ENCODE measurements around the gene SYNE1.
A peak's percentile ranks its signal among the peaks of the same experiment; 100 is the strongest.

SYNE1 gene

DNA sequence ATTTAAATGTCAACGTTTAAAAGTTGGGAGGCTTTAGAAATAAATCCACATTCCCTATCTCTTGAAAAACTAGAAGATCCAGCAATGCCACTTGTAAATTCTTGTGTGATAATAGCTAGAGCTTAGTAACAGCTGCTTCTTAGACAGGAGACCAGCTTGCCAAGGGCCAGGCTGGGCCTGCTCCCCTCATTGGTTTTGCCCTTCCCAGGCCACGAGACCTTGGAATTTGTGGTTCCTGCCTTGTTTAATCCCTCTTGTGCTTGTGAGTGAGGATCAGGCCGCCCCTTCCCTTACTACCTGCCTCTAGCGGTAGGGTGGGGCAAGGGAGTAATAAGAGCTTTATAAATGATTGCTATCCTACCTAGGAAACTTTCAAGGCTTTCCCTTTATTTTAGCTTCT lies 363.5 kb downstream of the SYNE1 start:
- DNase-seq (ENCODE audit: low spot score), result no peak

DNA sequence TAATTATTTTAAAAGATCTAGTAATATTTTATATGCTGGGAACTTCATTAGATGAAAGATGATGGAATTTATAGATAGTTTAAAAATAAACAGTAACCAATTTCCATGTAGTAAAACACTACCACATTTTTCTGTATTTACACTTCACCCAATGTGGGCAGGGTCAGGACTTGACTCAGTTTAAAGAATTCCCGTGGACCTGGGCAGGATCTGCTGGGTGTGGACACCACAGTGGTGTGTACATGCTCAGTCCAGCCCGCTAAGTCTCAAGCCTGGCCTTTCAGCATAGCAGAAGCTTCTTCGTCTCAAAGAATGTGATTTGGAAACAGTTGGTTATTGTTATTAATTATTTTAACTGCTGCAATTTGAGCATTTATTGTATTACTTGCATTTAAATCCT lies 364.2 kb downstream of the SYNE1 start:
- no peak for DNase-seq (ENCODE audit: low spot score)

DNA sequence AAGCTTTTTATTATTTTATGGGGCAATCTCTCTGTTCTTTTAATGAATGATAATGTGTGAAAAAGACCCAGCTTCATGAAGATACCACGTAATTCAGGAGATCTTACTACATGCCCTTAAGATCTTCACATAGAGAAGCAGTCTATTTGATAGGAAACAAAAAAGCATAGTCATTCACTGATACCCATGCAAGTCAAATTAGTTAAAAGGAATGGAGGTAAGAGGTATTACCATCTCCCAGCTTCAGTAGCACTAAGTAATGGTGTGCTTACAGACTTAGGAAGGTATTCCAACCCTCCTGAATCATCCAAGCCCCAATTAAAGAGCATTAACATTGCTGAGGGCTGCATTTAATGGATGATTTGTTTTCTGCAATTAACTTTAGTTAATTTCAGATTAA lies 364.7 kb downstream of the SYNE1 start:
- DNase-seq (ENCODE audit: low spot score), result no peak

DNA sequence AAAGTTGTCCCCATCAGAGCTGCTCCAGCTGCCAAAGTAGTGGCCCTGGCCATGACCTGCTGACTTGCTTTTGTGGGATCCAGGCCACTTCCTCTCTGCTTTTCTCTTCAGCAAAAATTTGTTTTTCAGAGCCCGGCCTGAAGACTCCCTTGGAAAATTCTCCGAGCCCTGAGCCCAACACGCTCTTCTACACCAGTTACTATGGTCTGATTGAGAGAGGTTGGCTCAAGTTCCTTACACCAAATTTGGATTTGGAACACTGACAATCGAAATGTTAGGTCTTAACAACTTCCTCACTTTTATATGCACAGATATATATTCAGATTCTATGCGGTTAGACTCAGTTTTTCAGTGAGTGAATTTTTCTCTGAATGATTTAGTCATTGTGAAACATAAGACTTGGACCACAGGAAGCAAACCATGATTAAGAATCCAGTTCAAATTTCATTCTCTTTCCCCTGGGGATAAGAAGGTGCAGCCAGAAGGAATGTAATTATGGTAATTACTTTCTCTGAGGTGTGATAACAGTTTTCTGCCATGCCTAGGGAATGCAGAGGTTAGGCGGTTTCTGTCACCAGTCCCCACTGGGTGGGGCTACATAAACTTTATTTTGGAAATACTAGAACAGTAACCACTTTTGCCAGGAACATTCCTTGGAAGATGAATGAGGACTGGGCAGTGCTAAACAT lies 365.2 kb downstream of the SYNE1 start:
- DNase-seq (ENCODE audit: low spot score), result no peak

DNA sequence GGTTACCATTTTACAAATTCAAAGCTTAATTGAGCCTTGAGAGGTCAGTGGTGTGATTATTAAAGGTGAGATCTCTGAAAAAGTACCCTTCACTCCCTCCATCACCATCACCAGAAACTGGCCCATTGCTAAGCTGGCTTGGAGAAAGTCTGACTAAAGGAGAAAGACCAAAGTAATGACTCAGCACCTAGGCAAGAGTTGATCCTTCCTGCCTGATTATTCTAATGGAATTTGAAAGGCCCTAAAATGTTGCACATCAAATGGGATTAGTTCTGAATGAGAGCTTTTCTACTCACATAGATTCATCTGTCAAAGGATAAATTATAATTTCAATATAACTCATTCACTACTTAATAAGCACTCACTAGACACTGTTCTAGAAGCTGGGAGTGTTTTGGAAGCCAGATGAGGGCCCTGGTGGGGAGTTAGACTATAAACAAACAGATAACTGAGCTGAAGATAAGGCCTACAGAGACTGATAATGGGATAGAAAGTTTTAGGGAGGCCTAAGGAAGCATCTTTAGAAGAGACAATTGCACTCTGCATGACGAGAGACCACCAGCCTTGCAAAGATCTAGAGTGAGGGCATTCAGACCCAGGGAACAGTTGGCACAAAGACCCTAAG lies 366.7 kb downstream of the SYNE1 start:
- peak; percentile 20 for DNase-seq (ENCODE audit: low spot score)

DNA sequence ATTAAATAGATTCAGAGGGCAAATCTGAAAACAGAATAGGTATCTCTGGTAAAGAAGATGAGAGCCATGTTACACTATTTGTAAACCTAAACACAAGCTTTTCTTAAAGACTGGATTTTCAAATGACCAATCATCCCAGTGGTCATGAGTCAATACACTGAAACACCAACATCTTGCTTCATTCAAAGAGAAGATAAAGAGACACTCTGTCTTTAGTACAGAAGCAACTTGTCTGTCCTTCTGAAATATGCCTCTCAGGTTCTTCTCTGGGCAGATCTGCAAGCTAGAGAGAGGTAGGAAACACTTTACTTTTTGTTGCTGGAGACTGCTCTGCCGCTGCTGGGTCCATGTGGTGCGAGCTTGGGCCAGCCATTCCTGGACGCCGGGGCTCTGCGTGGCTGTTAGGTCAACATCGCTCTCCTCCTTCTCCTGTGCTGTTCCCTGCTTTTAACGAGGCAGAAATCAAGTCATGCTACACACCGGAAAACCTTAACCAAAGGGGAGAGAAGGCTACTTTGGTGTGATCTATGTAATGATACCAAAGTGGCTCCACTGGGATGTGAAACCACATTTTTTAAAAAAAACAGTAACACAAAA lies 368.2 kb downstream of the SYNE1 start:
- no peak for DNase-seq (ENCODE audit: low spot score)

DNA sequence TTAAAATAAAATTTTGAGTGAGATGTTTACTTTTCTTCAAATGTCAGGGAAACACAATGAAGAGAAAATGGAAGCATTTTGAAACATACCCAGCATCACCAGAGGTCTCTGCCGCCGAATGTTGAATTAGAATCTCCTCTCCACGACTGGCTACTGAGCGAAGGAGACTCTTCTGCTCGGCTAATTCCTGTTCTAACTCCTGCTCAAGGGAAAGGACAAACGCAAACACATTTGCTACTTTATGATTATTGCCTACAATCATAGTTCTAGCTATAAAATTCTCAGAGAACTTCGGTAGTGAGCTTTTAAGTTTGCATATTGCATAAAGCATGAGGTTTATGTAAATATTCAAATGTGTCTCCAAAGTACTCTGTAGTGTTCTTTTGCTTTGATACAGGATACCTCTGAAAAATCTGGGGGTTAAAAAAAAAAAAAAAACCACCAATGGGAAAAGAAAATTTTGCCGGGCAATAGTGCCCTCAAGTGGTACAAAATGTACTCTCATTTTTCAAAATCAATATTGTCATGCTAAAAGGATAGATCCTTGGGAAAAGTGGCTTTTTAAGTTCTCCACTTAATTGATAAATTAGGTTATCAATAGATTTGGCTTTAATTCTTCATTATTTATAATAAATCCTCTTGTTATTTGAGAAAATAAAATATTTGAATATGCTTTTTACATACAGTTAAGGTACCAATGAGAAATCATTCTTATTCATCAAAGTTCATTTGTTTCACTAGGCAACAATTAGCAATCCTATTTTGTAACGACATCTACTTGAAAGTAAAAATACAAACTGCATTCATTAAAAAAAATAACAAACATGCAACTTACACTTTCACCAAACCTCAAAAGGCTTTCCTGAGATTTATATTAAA lies 369.0 kb downstream of the SYNE1 start:
- DNase-seq (ENCODE audit: low spot score), result peak; percentile 19

DNA sequence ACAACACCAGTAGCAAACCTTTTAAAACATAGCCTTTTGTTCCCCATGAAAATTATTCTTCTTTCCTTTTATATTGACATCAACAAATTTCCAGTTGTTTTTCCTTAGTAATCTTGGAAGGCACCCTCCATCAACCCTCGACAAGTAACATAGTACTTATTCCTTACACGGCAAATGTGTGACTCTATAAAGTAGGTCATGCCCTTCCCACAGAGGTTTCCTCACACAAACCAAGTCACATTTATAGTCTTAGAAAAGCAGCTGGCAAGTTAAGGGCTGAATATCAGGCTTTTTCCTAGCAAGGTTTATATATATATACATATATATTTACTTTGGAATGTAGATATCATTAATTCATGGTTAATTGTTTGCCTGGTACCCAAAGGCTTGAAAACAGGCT lies 371.5 kb downstream of the SYNE1 start:
- DNase-seq (ENCODE audit: low spot score), result no peak

DNA sequence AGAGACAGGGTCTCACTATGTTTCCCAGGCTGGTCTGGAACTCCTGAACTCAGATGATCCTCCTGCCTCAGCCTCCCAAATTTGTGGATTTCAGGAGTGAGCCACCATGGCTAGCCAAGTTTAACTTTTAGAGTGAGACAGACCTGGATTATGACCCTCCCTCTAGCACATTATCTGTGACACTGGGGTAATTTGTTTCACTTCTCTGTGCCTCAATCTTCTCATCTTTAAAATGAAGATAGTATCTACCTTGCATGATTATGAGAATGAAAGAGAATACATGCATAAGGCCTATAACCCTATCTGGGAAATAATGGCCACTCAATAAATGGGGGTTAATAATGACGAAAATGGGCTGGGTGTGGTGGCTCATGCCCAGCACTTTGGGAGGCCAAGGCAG lies 373.6 kb downstream of the SYNE1 start:
- DNase-seq (ENCODE audit: low spot score), result no peak

DNA sequence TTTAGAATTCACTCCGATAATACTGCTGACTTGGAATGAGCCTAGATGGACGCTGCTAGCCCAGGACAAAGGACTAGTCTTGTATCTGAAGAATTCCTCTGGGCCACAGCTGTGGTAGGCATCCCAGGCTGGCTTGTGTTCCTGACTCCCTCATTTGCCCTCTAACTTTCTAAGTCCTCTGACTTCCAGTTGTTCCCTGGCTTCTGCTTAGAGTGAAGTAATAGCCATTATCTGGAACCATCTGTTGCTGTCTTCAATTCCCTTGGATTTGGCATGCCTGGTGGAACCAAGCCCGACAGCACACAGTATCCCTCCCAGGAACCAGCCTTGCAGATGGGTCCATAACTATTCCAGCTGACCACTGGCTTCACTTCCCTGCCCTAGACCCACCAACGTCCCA lies 376.0 kb downstream of the SYNE1 start:
- no peak for DNase-seq (ENCODE audit: low spot score)

DNA sequence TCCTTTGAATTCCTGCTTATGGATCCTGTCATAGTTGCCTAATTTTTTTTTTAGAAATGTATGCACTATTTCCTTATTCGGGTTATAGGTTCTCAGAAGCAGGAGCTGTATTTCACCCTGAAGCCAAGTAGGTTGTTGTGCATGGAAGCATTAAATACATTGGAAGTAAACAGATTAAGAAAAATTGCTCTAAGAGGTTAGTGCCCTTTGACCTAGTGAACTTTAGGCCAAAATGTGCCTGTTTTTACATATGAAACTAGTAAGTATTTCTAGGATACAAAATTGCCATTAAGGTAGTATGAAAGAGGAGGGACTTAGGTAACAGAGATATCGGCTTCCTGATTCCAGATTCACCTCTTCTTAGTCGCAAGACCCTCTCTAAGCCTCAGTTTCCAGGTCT lies 377.9 kb downstream of the SYNE1 start:
- no peak for DNase-seq (ENCODE audit: low spot score)

DNA sequence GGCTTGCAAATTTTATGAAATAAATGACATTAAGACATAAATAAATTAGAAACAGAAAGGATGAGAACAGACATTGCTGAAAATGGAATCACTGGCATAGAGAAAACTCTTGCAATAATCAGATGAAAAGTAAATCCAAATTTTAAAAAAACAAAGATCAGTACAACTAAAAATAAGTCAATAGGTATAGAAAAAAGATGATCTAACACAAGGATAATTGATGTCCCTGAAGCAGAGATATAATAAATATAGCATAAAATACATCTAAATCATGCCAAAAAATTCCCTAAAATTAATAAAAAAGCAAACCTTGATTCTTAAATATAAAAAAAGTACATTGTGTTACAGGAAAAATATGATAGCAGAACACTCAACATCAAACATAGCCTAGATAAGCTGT lies 379.6 kb downstream of the SYNE1 start:
- no peak for DNase-seq (ENCODE audit: low spot score)

DNA sequence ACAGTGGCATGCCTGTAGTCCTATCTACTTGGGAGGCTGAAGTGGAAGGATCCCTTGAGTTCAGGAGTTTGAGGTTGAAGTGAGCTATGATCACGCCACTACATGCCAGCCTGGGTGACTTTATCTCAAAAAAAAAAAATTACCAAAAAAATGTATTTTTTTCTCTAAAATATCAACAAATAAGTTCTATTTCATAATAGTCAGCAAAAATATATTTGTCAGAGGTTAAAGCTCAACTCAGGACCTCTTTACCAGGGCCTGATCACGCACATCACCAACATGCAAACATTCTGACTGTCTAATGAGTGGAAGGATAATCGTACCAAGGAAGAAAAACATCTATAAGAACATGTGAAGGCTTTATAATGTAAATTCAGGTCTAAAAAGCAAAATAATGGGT lies 387.0 kb downstream of the SYNE1 start:
- no peak for DNase-seq (ENCODE audit: low spot score)

DNA sequence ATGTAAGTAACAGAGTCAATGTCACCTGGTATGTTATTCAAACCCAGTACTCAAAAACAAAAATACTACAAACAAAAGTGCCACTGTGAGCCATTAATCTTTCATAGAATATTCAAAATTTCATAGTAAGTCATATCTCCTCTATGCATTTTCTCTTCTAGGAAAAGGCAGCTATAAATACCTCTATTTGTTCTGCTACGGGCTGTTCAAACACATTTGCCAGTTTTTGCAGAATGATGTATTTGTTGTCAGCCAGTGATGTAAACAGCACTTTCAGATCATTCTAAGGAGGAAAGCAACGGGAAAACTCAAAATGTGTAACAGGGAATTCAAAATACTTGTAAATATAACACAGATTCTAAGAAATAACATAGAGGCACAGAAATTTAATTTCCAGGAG lies 388.2 kb downstream of the SYNE1 start:
- DNase-seq (ENCODE audit: low spot score), result no peak

DNA sequence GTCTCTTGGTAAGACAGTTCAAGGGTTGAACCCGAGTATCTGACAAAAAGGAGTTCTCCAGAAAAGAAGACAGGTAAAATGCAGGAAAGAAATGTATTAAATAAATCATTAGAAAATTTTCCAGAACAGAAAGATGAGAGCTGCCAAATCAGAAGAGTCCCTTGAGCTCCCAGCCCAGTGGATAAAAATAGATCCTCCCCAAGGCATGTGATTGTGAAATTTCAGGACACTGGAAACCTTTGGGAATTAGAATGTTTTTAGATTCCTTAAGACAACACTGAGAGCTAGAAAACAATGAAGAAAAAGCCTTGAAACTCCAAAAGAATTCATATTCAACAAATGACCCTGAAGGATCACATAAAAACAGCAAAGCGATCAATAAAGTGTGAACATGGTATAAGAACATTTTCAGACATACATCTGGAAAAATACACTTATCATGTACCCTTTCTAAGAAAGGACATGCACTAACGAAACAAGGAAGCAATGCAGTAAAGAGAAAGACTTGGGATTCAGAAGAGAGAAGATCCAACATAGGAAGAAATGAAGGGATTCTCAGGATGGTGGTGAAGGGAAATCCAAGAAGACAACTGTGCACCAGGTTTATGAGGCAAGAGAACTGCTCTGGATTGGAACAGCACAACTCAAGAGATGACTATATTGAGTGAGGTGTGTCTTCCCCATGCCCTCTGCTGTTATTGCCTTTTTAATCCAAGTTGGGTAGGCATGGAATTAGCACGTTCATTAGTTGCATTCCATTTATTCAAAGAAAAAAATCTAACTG lies 390.4 kb downstream of the SYNE1 start:
- DNase-seq (ENCODE audit: low spot score), result no peak

DNA sequence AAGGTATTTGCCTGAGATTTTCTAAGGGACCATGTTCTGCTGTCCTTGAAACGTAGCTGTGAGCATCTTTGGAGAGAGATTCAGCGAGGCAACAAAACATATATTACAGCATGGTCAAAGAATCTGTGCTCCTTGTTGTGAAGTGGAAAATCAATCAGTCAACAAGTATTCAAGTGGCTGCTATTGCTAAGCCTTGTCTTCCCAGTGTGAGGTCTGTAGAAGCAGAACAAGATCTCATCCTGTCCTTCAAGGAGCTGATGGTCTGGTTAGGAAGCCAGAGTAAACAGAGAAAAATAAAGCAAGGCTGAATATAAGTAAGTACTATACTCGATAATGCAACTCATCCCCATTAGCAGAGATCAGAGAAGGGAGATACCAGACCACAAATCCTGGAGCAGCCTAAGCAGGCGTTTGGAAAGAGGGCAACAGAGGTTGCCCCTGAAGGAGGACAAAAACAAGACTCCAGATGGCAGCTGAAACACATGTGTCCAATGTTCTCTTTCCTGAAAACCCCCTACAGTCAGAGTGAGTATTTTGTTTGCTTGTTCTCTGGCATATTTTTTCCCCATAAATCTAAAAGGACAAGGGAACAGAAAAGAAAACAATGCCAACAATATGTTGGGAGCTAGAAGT lies 392.0 kb downstream of the SYNE1 start:
- no peak for DNase-seq (ENCODE audit: low spot score)

DNA sequence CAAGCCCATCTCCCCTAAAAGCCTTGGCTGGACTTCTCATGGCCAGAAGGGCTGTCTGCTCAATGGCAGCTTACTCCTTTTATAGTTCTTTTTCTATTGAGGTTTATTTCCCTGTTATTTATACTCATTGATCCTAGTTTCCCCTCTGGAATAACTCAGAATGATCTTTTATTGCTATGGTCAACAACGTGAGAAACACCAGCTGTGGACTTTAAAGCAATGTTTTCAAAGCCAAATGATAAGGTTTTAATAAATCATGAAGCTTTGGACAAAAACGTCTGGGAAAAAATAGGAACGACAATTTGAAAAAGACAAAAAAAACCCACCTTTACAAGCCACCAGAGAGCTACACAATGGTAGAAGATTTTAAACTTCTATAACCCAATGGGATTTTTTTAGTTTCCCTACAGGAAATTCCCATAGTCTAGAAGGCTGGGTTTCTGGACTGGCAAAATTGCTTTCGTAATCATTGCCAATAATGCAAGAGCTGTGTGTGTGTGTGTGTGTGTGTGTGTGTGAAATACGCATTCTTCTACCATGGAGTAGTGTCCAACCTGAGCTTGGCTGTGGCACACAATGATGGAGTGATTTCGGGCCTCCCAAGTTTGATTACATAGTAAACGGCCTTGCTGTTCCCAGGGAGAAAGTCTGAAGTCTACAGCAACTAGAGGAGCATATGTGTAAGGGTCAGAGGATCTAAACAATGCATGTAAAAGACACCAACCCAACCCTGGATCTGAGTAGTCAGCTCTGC lies 396.0 kb downstream of the SYNE1 start:
- DNase-seq (ENCODE audit: low spot score), result no peak

DNA sequence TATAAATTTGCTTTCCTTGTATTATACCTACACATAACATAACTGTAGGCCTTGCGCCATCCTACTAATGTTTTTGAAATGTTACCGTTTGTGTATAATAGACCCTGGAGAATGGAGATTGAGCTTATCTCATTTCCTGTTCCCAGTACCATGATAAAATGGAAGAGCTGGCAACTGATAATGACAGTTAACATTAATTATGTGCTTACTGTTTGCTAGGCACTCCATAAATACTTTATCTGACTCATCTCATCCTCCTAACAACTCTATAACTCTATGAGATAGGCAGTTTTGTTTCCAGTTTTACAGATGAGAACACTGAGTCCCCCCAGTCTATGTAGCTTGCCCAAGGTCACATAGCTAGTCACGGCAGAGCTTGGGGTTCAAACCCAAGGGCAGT lies 396.7 kb downstream of the SYNE1 start:
- no peak for DNase-seq (ENCODE audit: low spot score)

DNA sequence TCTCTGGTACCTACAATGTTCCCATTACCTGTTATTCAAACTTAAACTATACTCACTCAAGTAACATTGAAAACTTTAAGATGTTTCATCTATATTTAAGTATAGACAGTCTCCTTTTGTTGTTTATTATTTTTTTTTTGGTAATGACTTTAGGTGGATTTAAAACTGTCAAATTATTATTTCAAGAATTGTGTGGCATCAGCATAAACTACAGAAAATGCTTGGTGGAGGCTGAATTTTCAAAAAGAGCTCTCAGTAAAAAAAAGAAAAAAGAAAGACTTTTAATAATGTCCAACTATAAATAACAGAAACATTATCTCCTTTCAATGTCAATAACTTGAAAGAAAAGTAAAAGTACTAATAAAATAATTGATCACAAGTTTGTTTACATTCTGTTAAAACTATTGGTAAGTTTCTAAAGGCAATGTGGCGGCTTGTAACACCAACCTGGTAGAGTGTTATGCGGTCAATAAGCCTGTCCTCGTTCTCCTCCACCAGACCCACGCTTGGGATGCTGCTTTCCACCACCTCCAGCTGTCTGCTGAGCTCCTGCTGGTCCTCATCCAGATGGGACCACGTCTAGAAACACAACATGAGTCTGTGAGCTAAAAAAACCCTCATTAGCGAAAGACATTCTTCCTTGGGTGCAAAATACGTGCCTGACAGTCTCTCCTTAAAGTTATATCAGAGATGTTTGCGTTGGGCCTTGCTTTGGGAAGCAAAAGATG lies 400.6 kb downstream of the SYNE1 start:
- DNase-seq (ENCODE audit: low spot score), result no peak
